ENCODE results near the gene ZNF43. TPM values are rescaled to one million over a fixed set of nuclear protein-coding genes. Genes with fewer than 3 reads are reported as not detected.
"Not testable (repeated sequence)": the region's sequence is repeated elsewhere in the genome, so short reads cannot be mapped to it uniquely, and the experiment has no call there.

Gene ZNF43
- total RNA-seq (10 to 100 TPM; 26.1 to 30.2 TPM), total RNA-seq (10.8 to 93.9 (median 58.3) reads per million in 172 experiments)
- 9.4 TPM for polyA plus RNA-seq (2013, experiment 1 of 2)
- 9.5 TPM for polyA plus RNA-seq (2013, experiment 2 of 2)

DNA sequence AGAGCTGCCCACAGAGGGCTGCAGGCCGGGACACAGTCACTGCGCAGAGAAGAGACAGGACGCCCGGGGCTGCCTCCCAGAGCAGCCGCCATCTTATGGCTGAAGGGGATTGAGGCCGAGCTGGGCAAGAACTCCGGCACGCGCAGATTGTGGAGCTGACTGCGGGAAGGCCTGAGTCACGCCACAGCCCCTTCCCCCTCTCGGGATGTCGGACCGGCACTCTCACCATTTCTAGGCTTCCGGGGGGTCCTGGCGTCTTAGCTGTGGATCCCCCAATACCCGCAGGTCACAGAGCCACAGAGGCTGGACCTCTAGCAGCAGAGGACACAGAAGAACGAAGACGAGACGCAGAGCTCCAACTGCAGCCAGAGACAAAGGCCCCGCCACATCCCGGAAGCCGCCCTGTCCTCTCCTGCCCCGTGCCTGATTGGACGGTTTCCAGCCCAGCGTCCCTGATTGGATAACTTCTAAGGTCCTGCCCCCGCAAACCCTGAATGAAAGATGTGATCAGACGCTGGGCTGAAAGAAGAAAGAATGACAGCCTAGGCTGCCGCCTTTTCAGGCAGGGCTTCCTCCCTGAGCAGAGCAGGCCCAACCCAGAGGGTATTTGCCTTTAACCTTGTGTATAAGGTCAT lies at the start of gene ZNF43:
ZNF43 (minus strand) TSS at position 373 of the 635 bp plus-strand sequence; CDS start at position 229, 144 bp downstream.
- Mint-ChIP-seq H3K4me3 (peak within 1 kb of the TSS; percentile 97), H3K27me3 (no peaks in the 10 kb centered on the region), H3K4me1 (ENCODE audit: low read depth) (peaks cover 33% of the 10 kb centered on the region), H3K27ac (peak within 1 kb of the TSS; percentile 94), H3K36me3 (ENCODE audit: low read depth) (peaks cover 47% of the 10 kb centered on the region), H3K9me3 (no peaks in the 10 kb centered on the region)
- Histone ChIP-seq H3K4me1 (ENCODE audit: insufficient read depth, low read length) (peaks cover 14% of the 10 kb centered on the region), H3K27ac (ENCODE audit: low read depth in 1 of 2, low read length in 2 of 2) (peak within 1 kb of the TSS; percentile 82 to 83), H3K27me3 (ENCODE audit: control insufficient read depth in 1 of 2, insufficient read depth in 2 of 2, low read length in 2 of 2) (no peaks in the 10 kb centered on the region), H3K9me3 (ENCODE audit: control insufficient read depth in 1 of 2, insufficient read depth in 1 of 2, low read length in 2 of 2) (peaks cover 0 to 3% of the 10 kb centered on the region in 2 experiments), H3K4me3 (ENCODE audit: low read length) (peak within 1 kb of the TSS; percentile 81), H3K36me3 (ENCODE audit: insufficient read depth, low read length) (peaks cover 2% of the 10 kb centered on the region)
- TF ChIP-seq, protein P1, sequence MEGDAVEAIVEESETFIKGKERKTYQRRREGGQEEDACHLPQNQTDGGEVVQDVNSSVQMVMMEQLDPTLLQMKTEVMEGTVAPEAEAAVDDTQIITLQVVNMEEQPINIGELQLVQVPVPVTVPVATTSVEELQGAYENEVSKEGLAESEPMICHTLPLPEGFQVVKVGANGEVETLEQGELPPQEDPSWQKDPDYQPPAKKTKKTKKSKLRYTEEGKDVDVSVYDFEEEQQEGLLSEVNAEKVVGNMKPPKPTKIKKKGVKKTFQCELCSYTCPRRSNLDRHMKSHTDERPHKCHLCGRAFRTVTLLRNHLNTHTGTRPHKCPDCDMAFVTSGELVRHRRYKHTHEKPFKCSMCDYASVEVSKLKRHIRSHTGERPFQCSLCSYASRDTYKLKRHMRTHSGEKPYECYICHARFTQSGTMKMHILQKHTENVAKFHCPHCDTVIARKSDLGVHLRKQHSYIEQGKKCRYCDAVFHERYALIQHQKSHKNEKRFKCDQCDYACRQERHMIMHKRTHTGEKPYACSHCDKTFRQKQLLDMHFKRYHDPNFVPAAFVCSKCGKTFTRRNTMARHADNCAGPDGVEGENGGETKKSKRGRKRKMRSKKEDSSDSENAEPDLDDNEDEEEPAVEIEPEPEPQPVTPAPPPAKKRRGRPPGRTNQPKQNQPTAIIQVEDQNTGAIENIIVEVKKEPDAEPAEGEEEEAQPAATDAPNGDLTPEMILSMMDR (IDR thresholded peaks at IDR 0.05) = no peak
- peak; percentile 87 to 97 (median 91) for DNase-seq
- intact Hi-C loops (cut with DNase I, micrococcal nuclease) = loop anchor here (1.0 to 10.0 kb wide), 8 partner anchors 16 to 1801 kb away; partner anchors contain the start of genes ZNF100 (in 1 of the 2), ZNF429 (in 1 of the 2), ZNF486 (in 1 of the 2) and ZNF626 (in 1 of the 2)
- CTCF ChIA-PET = interaction anchor here (1.2 kb wide), 1 partner anchor 28 kb away, joined by 3 read pairs; no protein-coding TSS in a partner anchor
- peak; percentile 98 for ATAC-seq (ENCODE audit: poor library complexity)
- POLR2A ChIA-PET = interaction anchor here (0.8 to 3.8 kb wide), 31 partner anchors 8 to 1923 kb away, joined by 3 to 109 read pairs (median 7); partner anchors contain the start of genes ZNF100, ZNF257, ZNF429 and ZNF430

DNA sequence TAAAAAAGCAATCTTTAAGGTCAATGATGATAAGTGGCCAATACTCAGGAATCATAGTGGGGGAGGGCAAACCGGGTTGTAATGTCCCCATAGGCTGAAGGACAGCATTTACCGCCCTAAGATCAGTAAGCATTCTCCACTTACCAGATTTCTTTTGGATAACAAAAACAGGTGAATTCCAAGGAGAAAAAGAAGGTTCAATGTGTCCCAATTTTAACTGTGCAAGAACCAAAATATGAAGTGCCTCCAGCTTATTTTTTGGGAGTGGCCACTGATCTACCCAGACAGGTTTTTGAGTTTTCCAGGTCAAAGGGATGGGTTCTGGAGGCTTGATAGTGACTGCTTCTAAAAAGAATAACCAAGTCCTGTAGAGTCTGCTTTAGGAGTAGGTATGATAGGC lies 49.5 kb upstream of the ZNF43 start:
- POLR2A ChIA-PET = not testable (repeated sequence)

DNA sequence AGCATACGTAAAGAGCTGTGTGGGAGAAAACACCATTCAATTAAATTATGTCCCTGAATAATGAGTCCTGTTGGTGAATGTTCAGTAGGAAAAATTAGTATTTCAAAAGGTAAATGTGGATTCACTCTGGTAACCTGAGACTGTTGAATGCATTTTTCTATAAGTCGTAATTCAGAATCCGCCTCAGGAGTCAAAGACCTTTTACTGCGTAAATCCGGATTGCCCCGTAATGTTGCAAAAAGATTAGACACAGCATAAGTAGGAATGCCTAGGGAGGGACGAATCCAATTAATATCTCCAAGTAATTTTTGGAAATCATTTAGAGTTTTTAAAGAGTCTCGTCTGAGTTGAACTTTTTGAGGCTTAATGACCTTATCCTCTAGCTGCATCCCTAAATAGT lies 48.8 kb upstream of the ZNF43 start:
- H3K9me3 ChIP-seq (ENCODE audit: control insufficient read depth in 1 of 2, insufficient read depth in 1 of 2, low read length in 2 of 2); CTCF ChIA-PET; H3K36me3 Mint-ChIP-seq (ENCODE audit: low read depth); H3K27me3 ChIP-seq (ENCODE audit: control insufficient read depth in 1 of 2, insufficient read depth in 2 of 2, low read length in 2 of 2); H3K4me3 Mint-ChIP-seq; ATAC-seq (ENCODE audit: poor library complexity); H3K4me3 ChIP-seq (ENCODE audit: low read length); H3K9me3 Mint-ChIP-seq; H3K27me3 Mint-ChIP-seq; H3K36me3 ChIP-seq (ENCODE audit: insufficient read depth, low read length); POLR2A ChIA-PET; H3K4me1 Mint-ChIP-seq (ENCODE audit: low read depth); H3K4me1 ChIP-seq (ENCODE audit: insufficient read depth, low read length); H3K27ac Mint-ChIP-seq; H3K27ac ChIP-seq (ENCODE audit: low read depth in 1 of 2, low read length in 2 of 2); DNase-seq: not testable (repeated sequence)
- intact Hi-C loops (cut with DNase I, micrococcal nuclease) = loop anchor here in 1 of 2 experiments (5.0 kb wide), 1 partner anchor 682 kb away; no protein-coding TSS in a partner anchor

More for the DNA sequence above, 49.5 kb upstream of the ZNF43 start:
- DNase-seq; H3K27ac Mint-ChIP-seq; H3K4me1 Mint-ChIP-seq (ENCODE audit: low read depth); H3K27me3 Mint-ChIP-seq; H3K36me3 Mint-ChIP-seq (ENCODE audit: low read depth); H3K36me3 ChIP-seq (ENCODE audit: insufficient read depth, low read length); H3K9me3 Mint-ChIP-seq; H3K9me3 ChIP-seq (ENCODE audit: control insufficient read depth in 1 of 2, insufficient read depth in 1 of 2, low read length in 2 of 2); H3K4me3 ChIP-seq (ENCODE audit: low read length); H3K27me3 ChIP-seq (ENCODE audit: control insufficient read depth in 1 of 2, insufficient read depth in 2 of 2, low read length in 2 of 2); H3K27ac ChIP-seq (ENCODE audit: low read depth in 1 of 2, low read length in 2 of 2); H3K4me1 ChIP-seq (ENCODE audit: insufficient read depth, low read length); ATAC-seq (ENCODE audit: poor library complexity); CTCF ChIA-PET; H3K4me3 Mint-ChIP-seq: not testable (repeated sequence)
- intact Hi-C loops (cut with DNase I, micrococcal nuclease) = loop anchor here in 1 of 2 experiments (5.0 kb wide), 1 partner anchor 683 kb away; no protein-coding TSS in a partner anchor

DNA sequence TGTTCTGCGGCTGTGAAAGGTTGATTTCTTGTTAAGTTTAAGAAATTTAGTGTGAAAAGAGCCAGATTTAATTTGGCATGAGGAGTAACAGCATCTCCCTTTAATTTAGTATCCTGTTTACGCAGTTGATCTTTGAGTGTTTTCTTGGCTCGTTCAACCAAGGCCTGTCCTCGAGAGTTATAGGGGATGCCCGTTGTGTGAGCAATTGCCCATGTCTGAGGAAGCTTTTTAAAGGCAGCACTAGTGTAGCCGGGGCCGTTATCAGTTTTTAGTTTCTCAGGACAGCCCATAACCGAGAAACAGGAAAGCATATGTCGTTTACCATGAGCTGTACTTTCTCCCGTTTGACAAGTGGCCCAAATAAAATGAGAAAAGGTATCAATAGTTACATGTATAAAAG lies 47.5 kb upstream of the ZNF43 start:
- no peaks in the 10 kb centered on the region for H3K27me3 ChIP-seq (ENCODE audit: control insufficient read depth in 1 of 2, insufficient read depth in 2 of 2, low read length in 2 of 2)
- no peaks in the 10 kb centered on the region for H3K36me3 ChIP-seq (ENCODE audit: insufficient read depth, low read length)
- TF ChIP-seq, protein P1 (IDR thresholded peaks at IDR 0.05) = no peak
- H3K9me3 ChIP-seq (ENCODE audit: control insufficient read depth in 1 of 2, insufficient read depth in 1 of 2, low read length in 2 of 2) = no peaks in the 10 kb centered on the region
- intact Hi-C loops (cut with DNase I, micrococcal nuclease) = no loop called here
- ChIA-PET POLR2A (no interaction called here), CTCF (no interaction called here)
- H3K4me1 Mint-ChIP-seq (ENCODE audit: low read depth) = no peaks in the 10 kb centered on the region
- H3K4me3 ChIP-seq (ENCODE audit: low read length) = no peak overlapping the region
- ATAC-seq (ENCODE audit: poor library complexity) (no peak), DNase-seq (no peak)
- no peak overlapping the region for H3K27ac ChIP-seq (ENCODE audit: low read depth in 1 of 2, low read length in 2 of 2)
- no peaks in the 10 kb centered on the region for H3K9me3 Mint-ChIP-seq
- no peaks in the 10 kb centered on the region for H3K36me3 Mint-ChIP-seq (ENCODE audit: low read depth)
- H3K4me1 ChIP-seq (ENCODE audit: insufficient read depth, low read length) = no peaks in the 10 kb centered on the region
- no peak overlapping the region for H3K4me3 Mint-ChIP-seq
- H3K27me3 Mint-ChIP-seq = peaks cover 5% of the 10 kb centered on the region
- H3K27ac Mint-ChIP-seq = no peak overlapping the region

DNA sequence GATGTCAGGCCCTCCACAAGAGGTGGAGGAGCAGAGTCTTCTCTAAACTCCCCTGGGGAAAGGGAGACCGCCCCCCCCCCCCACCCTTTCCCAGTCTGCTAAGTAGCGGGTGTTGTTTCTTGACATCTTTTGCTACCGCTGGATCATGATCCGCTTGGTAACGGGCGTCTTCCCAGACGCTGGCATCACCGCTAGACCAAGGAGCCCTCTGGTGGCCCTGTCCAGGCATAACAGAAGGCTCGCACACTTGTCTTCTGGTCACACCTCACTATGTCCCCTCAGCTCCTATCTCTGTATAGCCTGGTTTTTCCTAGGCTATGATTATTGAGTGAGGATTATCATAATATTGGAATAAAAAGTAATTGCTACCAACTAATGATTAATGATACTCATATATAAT lies 44.8 kb upstream of the ZNF43 start:
- H3K4me1 Mint-ChIP-seq (ENCODE audit: low read depth); intact Hi-C loops (cut with DNase I, micrococcal nuclease); H3K4me3 ChIP-seq (ENCODE audit: low read length); CTCF ChIA-PET; H3K4me1 ChIP-seq (ENCODE audit: insufficient read depth, low read length); H3K27ac Mint-ChIP-seq; H3K27ac ChIP-seq (ENCODE audit: low read depth in 1 of 2, low read length in 2 of 2); H3K36me3 Mint-ChIP-seq (ENCODE audit: low read depth); H3K27me3 ChIP-seq (ENCODE audit: control insufficient read depth in 1 of 2, insufficient read depth in 2 of 2, low read length in 2 of 2); H3K27me3 Mint-ChIP-seq; H3K9me3 ChIP-seq (ENCODE audit: control insufficient read depth in 1 of 2, insufficient read depth in 1 of 2, low read length in 2 of 2); ATAC-seq (ENCODE audit: poor library complexity); H3K4me3 Mint-ChIP-seq; H3K9me3 Mint-ChIP-seq; H3K36me3 ChIP-seq (ENCODE audit: insufficient read depth, low read length); POLR2A ChIA-PET: not testable (repeated sequence)
- DNase-seq = peak in 5 of 14 experiments; percentile 2 to 13 (median 5)
